Fibroblast of gingiva (primary cell): ENCODE results near the gene FBXL13.
"Not testable (repeated sequence)": the region's sequence is repeated elsewhere in the genome, so short reads cannot be mapped to it uniquely, and the experiment has no call there.

ENCODE experiments used
- DNase-seq: peaks from one replicate; pipeline ENCODE4 v3.0.0-alpha.2; 2011; ENCODE audit warnings: low read depth

Gene FBXL13

GRCh38 chr7:103023578-103023977, 51.0 kb downstream of the FBXL13 start:
- not testable (repeated sequence) for DNase-seq

DNA sequence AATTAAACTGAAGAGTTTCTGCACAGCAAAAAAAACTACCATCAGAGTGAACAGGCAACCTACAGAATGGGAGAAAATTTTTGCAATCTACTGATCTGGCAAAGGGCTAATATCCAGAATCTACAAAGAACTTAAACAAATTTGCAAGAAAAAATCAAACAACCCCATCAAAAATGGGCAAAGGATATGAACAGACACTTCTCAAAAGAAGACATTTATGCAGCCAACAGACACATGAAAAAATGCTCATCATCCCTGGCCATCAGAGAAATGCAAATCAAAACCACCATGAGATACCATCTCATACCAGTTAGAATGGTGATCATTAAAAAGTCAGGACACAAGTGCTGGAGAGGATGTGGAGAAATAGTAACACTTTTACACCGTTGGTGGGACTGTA, 53.1 kb downstream of the FBXL13 start:
- not testable (repeated sequence) for DNase-seq

DNA sequence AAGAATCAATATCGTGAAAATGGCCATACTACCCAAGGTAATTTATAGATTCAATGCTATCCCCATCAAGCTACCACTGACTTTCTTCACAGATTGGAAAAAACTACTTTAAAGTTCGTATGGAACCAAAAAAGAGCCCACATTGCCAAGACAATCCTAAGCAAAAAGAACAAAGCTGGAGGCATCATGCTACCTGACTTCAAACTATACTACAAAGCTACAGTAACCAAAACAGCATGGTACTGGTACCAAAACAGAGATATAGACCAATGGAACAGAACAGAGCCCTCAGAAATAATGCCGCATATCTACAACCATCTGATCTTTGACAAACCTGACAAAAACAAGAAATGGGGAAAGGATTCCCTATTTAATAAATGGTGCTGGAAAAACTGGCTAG, 53.7 kb downstream of the FBXL13 start:
- DNase-seq: not testable (repeated sequence)

DNA sequence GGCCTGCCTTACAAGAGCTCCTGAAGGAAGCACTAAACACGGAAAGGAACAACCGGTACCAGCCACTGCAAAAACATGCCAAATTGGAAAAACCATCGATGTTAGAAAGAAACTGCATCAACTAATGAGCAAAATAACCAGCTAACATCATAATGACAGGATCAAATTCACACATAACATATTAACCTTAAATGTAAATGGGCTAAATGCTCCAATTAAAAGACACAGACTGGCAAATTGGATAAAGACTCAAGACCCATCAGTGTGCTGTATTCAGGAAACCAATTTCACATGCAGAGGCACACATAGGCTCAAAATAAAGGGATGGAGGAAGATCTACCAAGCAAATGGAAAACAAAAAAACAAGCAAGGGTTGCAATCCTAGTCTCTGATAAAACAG, 56.3 kb downstream of the FBXL13 start:
- DNase-seq: not testable (repeated sequence)

GRCh38 chr7:103011650-103012049, 62.9 kb downstream of the FBXL13 start:
- DNase-seq: no peak

GRCh38 chr7:103010211-103010610, 64.4 kb downstream of the FBXL13 start:
- no peak for DNase-seq

DNA sequence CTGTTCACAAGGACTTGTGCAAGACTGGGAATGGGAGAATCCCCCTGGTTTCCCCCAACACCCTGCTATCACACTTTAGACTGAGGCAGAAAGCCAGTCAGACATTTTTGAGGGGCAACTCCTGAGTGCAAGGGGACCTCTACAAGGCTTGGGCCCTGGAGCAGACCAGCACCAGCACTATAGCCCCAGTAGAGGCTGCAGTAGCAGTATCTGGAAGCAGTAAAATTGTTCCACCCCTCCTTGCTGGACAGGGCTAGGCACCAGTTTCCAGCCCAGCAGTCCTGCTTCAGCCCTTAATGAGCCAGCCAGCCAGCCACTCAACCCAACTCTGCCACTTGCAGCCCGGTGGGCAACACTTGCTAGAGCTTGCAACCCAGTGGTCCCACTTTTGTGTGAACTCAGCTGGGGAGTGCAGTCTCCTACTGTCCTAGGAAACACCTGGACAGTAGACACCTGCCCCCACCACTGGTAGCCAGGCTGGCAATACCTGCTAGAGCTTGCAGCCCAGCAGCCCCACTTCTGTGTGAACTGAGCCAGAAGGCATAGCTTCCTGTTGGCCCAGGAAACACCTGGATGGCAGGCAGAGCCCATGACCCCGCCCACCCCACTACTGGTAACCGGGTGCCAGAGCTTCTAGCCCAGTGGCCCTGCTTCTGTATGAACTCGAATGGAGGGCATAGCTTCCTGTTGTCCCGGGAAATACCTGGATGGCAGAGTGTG, 65.0 kb downstream of the FBXL13 start:
- DNase-seq: no peak

DNA sequence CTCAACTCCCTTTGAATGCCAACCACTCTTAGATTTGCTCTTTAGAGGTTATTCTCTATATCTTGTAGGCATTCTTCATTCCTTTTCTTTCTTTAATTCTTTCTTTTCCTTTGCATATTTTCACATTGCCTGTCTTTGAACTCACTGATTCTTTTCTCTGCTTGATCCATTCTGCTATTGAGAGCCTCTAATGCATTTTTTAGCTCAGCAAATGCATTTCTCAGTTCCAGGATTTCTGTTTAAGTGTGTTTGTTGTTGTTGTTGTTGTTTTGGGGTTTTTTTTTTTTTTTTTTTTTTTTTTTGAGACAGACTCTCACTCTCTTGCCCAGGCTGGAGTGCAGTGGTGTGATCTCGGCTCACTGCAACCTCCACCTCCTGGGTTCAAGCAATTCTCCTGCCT, 71.6 kb downstream of the FBXL13 start:
- DNase-seq: no peak

DNA sequence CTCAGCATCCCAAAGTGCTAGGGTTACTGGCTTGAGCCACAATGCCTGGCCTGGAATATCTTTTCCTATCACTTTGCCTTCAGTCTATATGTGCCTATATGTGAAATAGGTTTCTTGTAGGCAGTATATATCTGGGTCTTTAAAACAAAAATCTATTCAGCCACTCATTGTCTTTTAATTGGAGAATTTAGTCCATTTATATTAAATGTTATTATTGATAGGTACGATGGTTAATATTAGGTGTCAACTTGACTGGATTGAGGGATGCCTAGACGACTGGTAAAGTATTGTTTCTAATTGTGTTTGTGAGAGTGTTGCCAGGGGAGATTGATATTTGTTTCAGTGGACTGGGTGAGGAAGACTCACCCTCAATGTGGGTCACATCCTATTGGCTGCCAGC, 73.4 kb downstream of the FBXL13 start:
- DNase-seq: no peak

DNA sequence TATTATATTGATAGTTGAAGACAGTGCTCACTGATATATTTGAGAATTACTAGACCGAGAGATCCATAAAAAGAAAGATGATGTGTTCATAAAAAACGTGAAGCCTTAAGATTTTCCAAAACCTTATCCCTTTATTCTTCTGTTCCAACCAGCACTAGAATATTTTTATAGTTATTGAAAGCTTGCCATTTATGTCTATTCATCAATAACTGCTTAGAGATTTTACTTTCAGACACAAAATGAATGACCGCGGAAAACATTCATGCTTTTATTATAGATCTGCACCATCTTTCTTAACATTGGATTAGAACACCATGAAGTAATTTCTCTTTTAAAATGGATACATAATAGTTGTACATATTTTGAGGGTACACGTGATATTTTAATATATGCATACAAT, 77.6 kb downstream of the FBXL13 start:
- DNase-seq: no peak

DNA sequence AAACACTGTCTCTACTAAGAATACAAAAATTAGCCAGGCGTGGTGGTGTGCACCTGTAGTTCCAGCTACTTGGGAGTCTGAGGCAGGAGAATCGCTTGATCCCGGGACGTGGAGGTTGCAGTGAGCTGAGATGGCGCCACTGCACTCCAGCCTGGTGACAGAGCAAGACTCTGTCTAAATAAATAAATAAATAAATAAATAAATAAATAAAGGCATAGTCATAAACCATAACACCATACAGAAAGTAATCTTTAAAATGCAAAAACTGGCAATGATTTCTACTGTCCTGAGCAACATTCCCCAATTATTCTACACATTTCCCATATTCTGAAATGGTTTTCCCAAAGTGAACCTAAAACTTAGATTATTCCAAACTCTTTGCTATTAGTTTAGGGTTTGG, 79.0 kb downstream of the FBXL13 start:
- DNase-seq: not testable (repeated sequence)

GRCh38 chr7:102994567-102994966, 80.0 kb downstream of the FBXL13 start:
- DNase-seq: no peak

- DNase-seq: no peak
Observed at GRCh38 chr7:102993718-102994029, 80.9 kb downstream of the FBXL13 start.

DNA sequence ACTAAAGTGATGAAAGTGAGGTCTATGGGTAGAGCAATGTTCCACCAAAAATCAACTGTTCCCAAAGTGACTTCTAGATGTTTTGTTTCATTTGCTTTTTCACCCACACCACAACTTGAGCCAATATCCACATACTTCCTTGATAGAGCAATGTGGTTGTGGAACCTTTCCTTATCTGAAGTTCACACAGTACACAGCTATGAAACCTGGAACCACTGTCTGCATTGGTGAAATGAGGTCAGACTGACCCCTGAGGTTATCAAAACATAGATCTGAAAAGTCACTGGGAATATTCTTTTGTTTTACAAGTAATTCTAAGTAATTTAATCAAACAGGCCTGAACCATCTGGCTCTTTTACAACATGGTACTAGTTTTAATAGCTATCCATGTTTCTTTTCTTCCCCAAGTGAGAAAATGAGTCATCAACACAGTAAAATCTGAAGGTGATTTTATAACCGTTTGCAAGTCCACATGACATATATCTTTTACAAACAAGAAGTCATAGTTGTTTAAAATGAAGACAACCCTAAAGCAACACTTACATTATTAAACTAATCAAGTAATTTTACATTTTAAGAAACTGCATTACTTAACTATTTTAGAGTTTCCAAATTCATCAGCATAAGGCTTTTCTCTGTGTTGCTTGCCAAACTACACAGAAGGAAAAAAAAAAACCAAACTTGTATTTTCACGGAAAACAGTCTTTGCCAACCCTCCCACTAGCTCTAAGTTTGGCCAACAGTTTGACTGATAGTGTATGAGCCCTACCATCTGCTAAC, 81.5 kb downstream of the FBXL13 start:
- DNase-seq: peak; percentile 95

GRCh38 chr7:102992509-102992937, 82.1 kb downstream of the FBXL13 start:
- no peak for DNase-seq

- peak; percentile 82 for DNase-seq
Observed at GRCh38 chr7:102991540-102992214, 82.9 kb downstream of the FBXL13 start.

DNA sequence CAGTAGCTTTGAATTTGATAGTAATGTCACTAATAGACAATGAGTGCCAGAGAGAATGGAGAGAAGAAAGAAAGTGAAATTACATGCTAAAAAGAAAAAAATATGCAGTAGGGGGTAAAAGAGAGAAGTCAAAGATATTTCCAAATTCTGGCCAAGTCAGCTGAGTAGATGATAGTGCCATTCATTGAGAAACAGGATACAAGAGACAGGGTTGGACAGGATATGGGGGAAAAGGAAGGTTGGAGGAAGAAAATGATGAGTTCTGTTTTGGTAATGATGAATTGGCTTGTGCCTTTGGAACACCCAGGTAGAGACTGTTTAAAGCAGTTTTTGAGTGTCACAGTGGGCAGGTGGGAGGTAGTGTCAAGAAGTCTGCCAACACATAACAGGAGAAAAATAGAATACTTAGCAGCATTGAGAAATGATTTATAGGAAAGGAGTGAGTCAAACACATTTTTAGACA, 83.5 kb downstream of the FBXL13 start:
- DNase-seq: no peak

DNA sequence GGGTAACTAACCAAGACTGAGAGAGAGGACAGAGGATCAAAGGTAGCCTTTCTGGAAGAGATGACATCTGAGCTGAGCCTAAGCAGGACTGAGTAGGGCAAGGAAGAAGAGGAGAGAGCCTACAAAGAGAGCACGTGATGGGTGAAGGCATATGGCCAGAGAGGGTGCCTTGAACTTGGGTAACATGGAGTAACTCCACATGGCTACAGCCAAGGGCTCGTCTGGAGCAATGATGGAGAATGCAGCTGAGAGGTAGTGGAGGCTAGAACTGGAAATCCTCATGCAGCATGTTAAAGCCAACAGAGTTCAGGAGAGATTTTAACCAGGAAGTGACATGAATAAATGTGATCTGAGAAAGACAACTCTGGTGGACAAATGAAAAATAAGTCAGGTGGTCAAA, 84.0 kb downstream of the FBXL13 start:
- no peak for DNase-seq

DNA sequence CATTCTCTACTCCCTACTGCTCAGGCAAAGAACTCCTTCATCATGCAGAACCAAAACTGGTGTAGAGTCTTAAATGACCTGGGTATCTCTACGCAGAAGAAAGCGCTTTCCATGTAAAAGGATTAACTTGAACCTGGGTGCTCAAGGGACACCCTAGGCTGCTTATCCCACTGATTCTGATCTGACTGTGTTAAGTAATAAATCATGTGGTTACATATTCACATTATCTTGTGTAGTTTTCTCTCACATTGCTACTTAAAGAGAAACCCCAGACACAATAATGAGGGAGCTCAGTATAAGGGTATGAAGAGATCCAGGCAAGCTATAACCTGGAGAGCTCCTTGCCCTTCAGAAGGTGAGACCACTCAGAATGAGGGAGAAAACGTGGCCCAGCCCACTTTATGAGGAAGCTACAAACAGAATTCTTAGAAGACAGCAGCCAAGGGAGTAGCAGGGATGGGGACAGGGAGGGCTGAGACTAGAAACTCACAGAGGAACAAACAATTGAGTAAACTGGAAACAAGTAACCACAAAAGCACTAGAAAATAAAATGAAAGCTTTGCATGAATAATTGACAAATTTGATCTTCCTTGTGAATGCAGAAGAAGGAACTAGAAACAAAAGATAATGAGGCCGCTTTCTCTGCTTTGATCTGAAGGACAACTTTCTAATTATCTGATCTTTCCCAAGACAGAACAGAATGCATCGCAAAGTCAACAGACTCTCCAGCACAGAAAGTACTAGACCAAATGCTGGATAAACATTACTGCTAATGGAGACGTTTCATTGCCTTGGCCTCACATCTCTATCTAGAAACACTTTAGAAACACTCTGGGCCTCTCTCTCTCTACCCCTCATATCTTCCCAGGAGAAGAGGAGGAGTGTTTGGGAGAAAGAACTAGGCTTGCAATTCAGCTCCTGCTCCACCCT, 85.7 kb downstream of the FBXL13 start:
- no peak for DNase-seq

GRCh38 chr7:102988088-102988487, 86.5 kb downstream of the FBXL13 start:
- no peak for DNase-seq

DNA sequence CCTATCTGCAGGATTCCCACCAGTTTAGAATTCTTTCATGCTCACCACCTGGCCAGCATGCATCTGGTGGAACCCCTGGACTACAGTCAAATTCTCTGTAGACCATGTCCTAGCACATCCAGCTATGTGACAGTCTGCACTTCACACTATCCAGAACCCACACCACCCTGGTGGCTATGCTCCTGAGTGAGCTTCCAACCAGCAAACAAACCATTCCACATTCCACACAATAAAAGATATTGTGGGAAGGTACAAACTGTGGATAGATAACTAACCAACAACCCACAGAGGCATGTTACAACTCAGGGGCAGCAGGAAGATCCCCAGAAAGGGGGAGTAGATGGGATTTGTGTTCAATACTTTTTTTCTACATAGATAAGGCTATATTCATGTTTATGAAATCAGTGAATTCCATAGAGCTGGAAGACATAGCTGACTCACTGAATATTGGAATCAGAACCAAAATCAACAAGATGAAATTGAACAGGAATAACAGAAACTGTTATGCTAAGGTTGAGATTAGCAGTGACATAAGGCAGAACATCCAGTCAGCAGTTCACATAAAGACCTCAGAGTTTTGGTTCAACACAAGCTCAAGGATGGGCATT, 89.3 kb downstream of the FBXL13 start:
- no peak for DNase-seq
